Neuronal stem cell (in vitro differentiated cells): Measurements from ENCODE around the gene LYRM4.
A peak's percentile ranks its signal among the peaks of the same experiment; 100 is the strongest.

Experiments used
- DNase-seq: peaks from one replicate; pipeline ENCODE4 v3.0.0-alpha.2; 2013; ENCODE audit warnings: low spot score
- H2AFZ ChIP-seq: one replicate; pipeline ENCODE4 v1.6.1; 2013; ENCODE audit warnings: mild to moderate bottlenecking, low read length, inconsistent platforms
- H2AK5ac ChIP-seq: 2 replicates; pipeline ENCODE4 v1.6.1; 2013; ENCODE audit warnings: low read depth, mild to moderate bottlenecking, inconsistent platforms, low read length, moderate library complexity, mixed read lengths
- H2BK120ac ChIP-seq: 2 replicates; pipeline ENCODE4 v1.6.1; 2013; ENCODE audit warnings: low read depth, mild to moderate bottlenecking, inconsistent platforms, low read length, moderate library complexity, mixed read lengths
- H2BK12ac ChIP-seq: one replicate; pipeline ENCODE4 v1.6.1; 2013; ENCODE audit warnings: low read length, inconsistent platforms
- H2BK15ac ChIP-seq: 2 replicates; pipeline ENCODE4 v1.6.1; 2013; ENCODE audit warnings: mild to moderate bottlenecking, low read length, inconsistent platforms, mixed read lengths
- H2BK5ac ChIP-seq: one replicate; pipeline ENCODE4 v1.6.1; 2013; ENCODE audit warnings: inconsistent platforms, mild to moderate bottlenecking, low read length, moderate library complexity
- H3K14ac ChIP-seq: one replicate; pipeline ENCODE4 v1.6.1; 2013; ENCODE audit warnings: low read length, inconsistent platforms
- H3K18ac ChIP-seq: 2 replicates; pipeline ENCODE4 v1.6.1; 2013; ENCODE audit warnings: low read length, inconsistent platforms
- H3K23ac ChIP-seq: 2 replicates; pipeline ENCODE4 v1.6.1; 2013; ENCODE audit warnings: low read depth, mild to moderate bottlenecking, mixed read lengths, low read length, inconsistent platforms; ENCODE audit not compliant: poor library complexity
- H3K27ac ChIP-seq: replicated peaks from 3 replicates; pipeline ENCODE4 v1.5.1; 2013; ENCODE audit warnings: low read length, inconsistent platforms
- H3K27me3 ChIP-seq, 3 experiments: 2 replicates each; pipeline ENCODE4 v1.6.1; 2013; ENCODE audit warnings: low read length in 3 of 3, mild to moderate bottlenecking in 2 of 3, inconsistent platforms in 1 of 3, low read depth in 1 of 3, mixed read lengths in 1 of 3, moderate library complexity in 1 of 3; ENCODE audit not compliant: control insufficient read depth in 3 of 3, insufficient read depth in 3 of 3
- H3K36me3 ChIP-seq, 2 donors: replicated peaks in 1 of 2; 2 replicates each; pipeline ENCODE4 v1.6.1; 2013; ENCODE audit warnings: low read length in 2 of 2; ENCODE audit not compliant: control insufficient read depth in 2 of 2, insufficient read depth in 2 of 2
- H3K4ac ChIP-seq: 2 replicates; pipeline ENCODE4 v1.6.1; 2013; ENCODE audit warnings: inconsistent platforms, mild to moderate bottlenecking, low read length, moderate library complexity
- H3K4me1 ChIP-seq, 2 donors: 1 replicate in 1 of 2; 2 replicates in 1 of 2; pipeline ENCODE4 v1.6.1; 2013; ENCODE audit warnings: low read length in 2 of 2, low read depth in 1 of 2; ENCODE audit not compliant: control insufficient read depth in 2 of 2, insufficient read depth in 1 of 2
- H3K4me2 ChIP-seq: one replicate; pipeline ENCODE4 v1.6.1; 2013; ENCODE audit warnings: mild to moderate bottlenecking, low read length, inconsistent platforms; ENCODE audit not compliant: insufficient read depth, poor library complexity, severe bottlenecking
- H3K4me3 ChIP-seq, 2 donors: 2 replicates each; pipeline ENCODE4 v1.5.1; 2013; ENCODE audit warnings: low read length in 2 of 2, mild to moderate bottlenecking in 2 of 2, inconsistent platforms in 1 of 2, moderate library complexity in 1 of 2
- H3K79me1 ChIP-seq: one replicate; pipeline ENCODE4 v1.6.1; 2013; ENCODE audit warnings: low read depth, mild to moderate bottlenecking, inconsistent platforms, low read length, moderate library complexity
- H3K9ac ChIP-seq: one replicate; pipeline ENCODE4 v1.6.1; 2013; ENCODE audit warnings: mild to moderate bottlenecking, low read depth, low read length, inconsistent platforms; ENCODE audit not compliant: poor library complexity
- H3K9me3 ChIP-seq, 2 donors: replicated peaks in 1 of 2; 2 replicates each; pipeline versions ENCODE3 to v1.6.1; 2013; ENCODE audit warnings: low read length in 2 of 2, mild to moderate bottlenecking in 2 of 2, inconsistent platforms in 1 of 2, low read depth in 1 of 2, mixed read lengths in 1 of 2, moderate library complexity in 1 of 2; ENCODE audit not compliant: control insufficient read depth in 2 of 2, insufficient read depth in 1 of 2
- H4K8ac ChIP-seq: one replicate; pipeline ENCODE4 v1.6.1; 2013; ENCODE audit warnings: low read depth, mild to moderate bottlenecking, inconsistent platforms, low read length, moderate library complexity
- H4K91ac ChIP-seq: one replicate; pipeline ENCODE4 v1.6.1; 2013; ENCODE audit warnings: low read length, low read depth, mild to moderate bottlenecking, inconsistent platforms; ENCODE audit not compliant: poor library complexity
- WGBS, 2 donors: extraction: QIAGEN DNeasy Blood & Tissue Kit; methylation state at CpG; one replicate each; pipeline ENCODE4 v1.1.7; 2013; ENCODE audit warnings: missing lambda C conversion rate in 2 of 2, mixed read lengths in 1 of 2; ENCODE audit not compliant: insufficient read length in 2 of 2, insufficient replicate concordance in 1 of 2; ENCODE audit errors: extremely low coverage in 2 of 2; 5-methylcytosine and 5-hydroxymethylcytosine counted together

LYRM4 gene

GRCh38 chr6:5072440-5072839 lies 188.3 kb downstream of the LYRM4 start:
- no peak overlapping the region for H3K4me3 ChIP-seq
- H3K18ac ChIP-seq: no peak overlapping the region
- no peak overlapping the region for H4K8ac ChIP-seq
- H3K27ac ChIP-seq: no peak overlapping the region
- H4K91ac ChIP-seq: no peak overlapping the region
- H3K79me1 ChIP-seq: no peaks in the 10 kb centered on the region
- H2AFZ ChIP-seq: no peak overlapping the region
- no peaks in the 10 kb centered on the region for H3K27me3 ChIP-seq
- no peak overlapping the region for H2BK15ac ChIP-seq
- H3K9me3 ChIP-seq: peaks cover 3 to 4% of the 10 kb centered on the region in 2 donors
- no peak overlapping the region for H2BK5ac ChIP-seq
- no peak overlapping the region for H3K23ac ChIP-seq
- H2AK5ac ChIP-seq: no peak overlapping the region
- no peak overlapping the region for H3K14ac ChIP-seq
- no peak overlapping the region for H3K4ac ChIP-seq
- WGBS, 2 donors: no CpG with 5 or more reads among the region's 7 CpGs
- no peak overlapping the region for H2BK120ac ChIP-seq
- no peak overlapping the region for H3K9ac ChIP-seq
- H3K4me1 ChIP-seq: no peaks in the 10 kb centered on the region
- H2BK12ac ChIP-seq: no peak overlapping the region
- H3K36me3 ChIP-seq: no peaks in the 10 kb centered on the region
- no peak for DNase-seq
- H3K4me2 ChIP-seq: no peak overlapping the region

GRCh38 chr6:5071216-5071615 lies 189.5 kb downstream of the LYRM4 start:
- no peak overlapping the region for H4K8ac ChIP-seq
- peaks cover 7 to 8% of the 10 kb centered on the region in 2 donors for H3K9me3 ChIP-seq
- H3K36me3 ChIP-seq: no peaks in the 10 kb centered on the region
- H2AK5ac ChIP-seq: no peak overlapping the region
- H3K27me3 ChIP-seq: no peaks in the 10 kb centered on the region
- no peak overlapping the region for H3K4me3 ChIP-seq
- H3K4me1 ChIP-seq: no peaks in the 10 kb centered on the region
- no peak overlapping the region for H3K14ac ChIP-seq
- H3K9ac ChIP-seq: no peak overlapping the region
- H3K4ac ChIP-seq: no peak overlapping the region
- H2BK5ac ChIP-seq: no peak overlapping the region
- DNase-seq: no peak
- no peaks in the 10 kb centered on the region for H3K79me1 ChIP-seq
- H2BK120ac ChIP-seq: no peak overlapping the region
- H3K23ac ChIP-seq: no peak overlapping the region
- no peak overlapping the region for H4K91ac ChIP-seq
- no peak overlapping the region for H2AFZ ChIP-seq
- no peak overlapping the region for H3K27ac ChIP-seq
- no peak overlapping the region for H2BK15ac ChIP-seq
- no peak overlapping the region for H2BK12ac ChIP-seq
- no CpG with 5 or more reads among the region's 2 CpGs for whole genome bisulfite sequencing, 2 donors
- no peak overlapping the region for H3K18ac ChIP-seq
- H3K4me2 ChIP-seq: no peak overlapping the region

- Histone ChIP-seq H2AFZ (no peak overlapping the region), H2BK12ac (no peak overlapping the region), H2BK15ac (no peak overlapping the region), H3K23ac (no peak overlapping the region), H2AK5ac (no peak overlapping the region), H2BK5ac (no peak overlapping the region), H3K4me1 (no peaks in the 10 kb centered on the region), H3K27ac (no peak overlapping the region), H4K8ac (no peak overlapping the region), H3K36me3 (no peaks in the 10 kb centered on the region), H3K4me3 (peak overlapping the region in 1 of 2 donors; percentile 21), H3K27me3 (no peaks in the 10 kb centered on the region), H3K4ac (no peak overlapping the region), H3K18ac (no peak overlapping the region), H3K9me3 (peaks cover 5 to 8% of the 10 kb centered on the region in 2 donors), H2BK120ac (no peak overlapping the region), H3K14ac (no peak overlapping the region), H3K4me2 (no peak overlapping the region), H3K79me1 (no peaks in the 10 kb centered on the region), H4K91ac (no peak overlapping the region), H3K9ac (no peak overlapping the region)
- no peak for DNase-seq
- WGBS, 2 donors: no CpG with 5 or more reads among the region's 17 CpGs
Observed at GRCh38 chr6:5068153-5068751, 192.5 kb downstream of the LYRM4 start.

- no peak for DNase-seq
- no peak overlapping the region for H3K4me2 ChIP-seq
- no CpG with 5 or more reads among the region's 3 CpGs for WGBS, 2 donors
Observed at GRCh38 chr6:5067305-5067704, 193.4 kb downstream of the LYRM4 start.

More at GRCh38 chr6:5067305-5067704, 193.4 kb downstream of the LYRM4 start:
- Histone ChIP-seq H2BK15ac (no peak overlapping the region), H2BK12ac (no peak overlapping the region), H3K36me3 (no peaks in the 10 kb centered on the region), H3K9me3 (peaks cover 5 to 8% of the 10 kb centered on the region in 2 donors), H2AK5ac (no peak overlapping the region), H3K23ac (no peak overlapping the region), H3K14ac (no peak overlapping the region), H4K8ac (no peak overlapping the region), H2AFZ (no peak overlapping the region), H3K4me3 (peak overlapping the region in 1 of 2 donors; percentile 34), H4K91ac (no peak overlapping the region), H2BK5ac (no peak overlapping the region), H3K4ac (no peak overlapping the region), H3K27me3 (no peaks in the 10 kb centered on the region), H3K79me1 (no peaks in the 10 kb centered on the region), H2BK120ac (no peak overlapping the region), H3K18ac (no peak overlapping the region), H3K27ac (no peak overlapping the region), H3K9ac (no peak overlapping the region), H3K4me1 (no peaks in the 10 kb centered on the region)
